ENCODE data around the gene GATAD2A. TPM values are rescaled to one million over a fixed set of nuclear protein-coding genes. Genes with fewer than 3 reads are reported as not detected.
A peak's percentile ranks its signal among the peaks of the same experiment; 100 is the strongest.

Gene GATAD2A
- total and polyA plus RNA-seq, 4 donors, result 7.1 to 23.7 (median 18.2) TPM

DNA sequence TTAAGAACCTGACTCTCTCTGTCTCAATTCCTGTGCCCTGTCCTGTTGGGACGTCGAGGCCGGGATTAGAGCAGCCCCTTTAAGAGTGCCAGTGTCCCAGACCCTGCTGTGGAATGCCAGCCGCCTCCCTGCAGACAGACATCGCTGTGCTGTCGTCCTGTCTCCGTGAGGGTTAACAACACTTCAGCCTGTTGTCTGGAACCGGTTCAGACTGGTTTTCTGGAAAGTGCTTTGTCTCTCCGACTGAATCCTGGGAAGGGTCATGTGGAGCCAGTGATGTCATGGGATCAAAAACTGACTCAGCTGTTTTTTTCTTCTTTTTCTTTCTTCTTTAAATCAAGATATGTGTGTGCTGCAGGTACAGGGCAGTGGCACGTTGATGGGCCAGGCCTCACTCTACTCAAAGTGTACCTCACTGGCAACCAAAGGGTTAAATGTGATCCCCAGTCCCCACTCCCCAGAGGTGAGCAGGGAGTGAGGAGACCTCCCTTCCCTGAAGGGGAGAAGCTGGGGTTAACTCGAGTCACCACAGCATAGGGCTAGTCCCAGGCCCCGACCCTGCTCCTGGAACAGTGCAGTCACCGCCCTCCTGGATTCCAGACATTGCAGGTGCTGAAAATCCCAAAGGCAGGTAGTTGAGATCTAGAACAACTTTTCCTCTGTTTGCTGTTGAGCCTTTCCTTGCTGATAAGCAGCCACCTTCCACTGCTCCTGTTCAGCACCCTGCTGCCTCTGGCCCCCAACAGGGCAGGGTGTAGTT lies 59.0 kb downstream of the GATAD2A start:
- Histone ChIP-seq H3K36me3 (ENCODE audit: control insufficient read depth in 4 of 4, insufficient read depth in 3 of 4, low read depth in 1 of 4, low read length in 3 of 4) (peaks cover 1 to 33% (median 20%) of the 10 kb centered on the region in 4 donors), H3K27me3 (ENCODE audit: control insufficient read depth in 4 of 4, insufficient read depth in 4 of 4, low read length in 3 of 4) (no peaks in the 10 kb centered on the region), H3K9ac (ENCODE audit: low read depth in 1 of 2, low read length in 2 of 2) (no peak overlapping the region), H3K4me1 (ENCODE audit: control insufficient read depth in 4 of 4, insufficient read depth in 4 of 4, low read length in 3 of 4) (peaks cover 9 to 33% (median 19%) of the 10 kb centered on the region in 4 donors), H3K9me3 (ENCODE audit: control insufficient read depth in 4 of 4, low read length in 3 of 4) (peaks cover 5 to 14% (median 8%) of the 10 kb centered on the region in 4 donors), H3K27ac (ENCODE audit: low read depth in 1 of 2, low read length in 2 of 2) (peak overlapping the region; percentile 16 to 42), H3K4me3 (ENCODE audit: low read depth in 1 of 3, low read length in 3 of 3) (no peak overlapping the region)
- no peak for DNase-seq (ENCODE audit: low spot score)
- 71% methylated on average over 13 of the region's 13 CpGs for WGBS
- TF ChIP-seq, protein P1, sequence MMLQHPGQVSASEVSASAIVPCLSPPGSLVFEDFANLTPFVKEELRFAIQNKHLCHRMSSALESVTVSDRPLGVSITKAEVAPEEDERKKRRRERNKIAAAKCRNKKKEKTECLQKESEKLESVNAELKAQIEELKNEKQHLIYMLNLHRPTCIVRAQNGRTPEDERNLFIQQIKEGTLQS (IDR thresholded peaks at IDR 0.05), result no peak
- no peak for TF ChIP-seq REST (IDR thresholded peaks at IDR 0.05)
- no peak for TF ChIP-seq RXRA (IDR thresholded peaks at IDR 0.05)

DNA sequence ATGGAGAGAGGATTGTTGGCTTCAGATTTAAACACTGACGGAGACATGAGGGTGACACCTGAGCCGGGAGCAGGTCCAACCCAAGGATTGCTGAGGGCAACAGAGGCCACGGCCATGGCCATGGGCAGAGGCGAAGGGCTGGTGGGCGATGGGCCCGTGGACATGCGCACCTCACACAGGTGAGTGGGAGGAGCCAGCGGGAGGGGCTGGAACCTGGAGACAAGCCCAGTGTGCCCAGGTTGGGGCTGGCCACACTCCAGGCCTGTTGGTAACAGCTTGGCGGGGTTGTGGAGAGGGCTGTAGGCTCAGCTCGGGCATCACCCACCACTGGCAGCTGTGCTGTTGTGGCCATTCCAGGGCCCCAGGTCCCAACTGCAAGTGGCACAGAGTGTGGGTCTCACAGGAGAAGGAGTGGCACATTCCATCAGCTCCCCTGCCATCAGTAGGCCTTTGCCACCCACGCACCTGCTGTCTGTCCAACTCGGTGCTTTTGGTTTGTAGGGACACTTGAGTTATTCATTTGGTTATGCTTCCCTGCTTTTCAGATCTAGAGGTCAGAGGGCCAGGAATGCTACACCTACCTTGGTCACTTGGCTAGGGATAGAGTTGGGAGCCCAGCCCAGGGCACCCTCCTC lies 60.1 kb downstream of the GATAD2A start:
- TF ChIP-seq HNF4A (conservative IDR thresholded peaks at IDR 0.05) (no peak), NR2F2 (IDR thresholded peaks at IDR 0.05) (no peak), YY1 (IDR thresholded peaks at IDR 0.05) (no peak), JUND (IDR thresholded peaks at IDR 0.05) (no peak)
- Histone ChIP-seq H3K9ac (ENCODE audit: low read depth in 1 of 2, low read length in 2 of 2) (no peak overlapping the region), H3K27me3 (ENCODE audit: control insufficient read depth in 4 of 4, insufficient read depth in 4 of 4, low read length in 3 of 4) (no peaks in the 10 kb centered on the region), H3K9me3 (ENCODE audit: control insufficient read depth in 4 of 4, low read length in 3 of 4) (peaks cover 5 to 14% (median 8%) of the 10 kb centered on the region in 4 donors), H3K4me3 (ENCODE audit: low read depth in 1 of 3, low read length in 3 of 3) (no peak overlapping the region), H3K4me1 (ENCODE audit: control insufficient read depth in 4 of 4, insufficient read depth in 4 of 4, low read length in 3 of 4) (peaks cover 8 to 23% (median 17%) of the 10 kb centered on the region in 4 donors), H3K27ac (ENCODE audit: low read depth in 1 of 2, low read length in 2 of 2) (no peak overlapping the region), H3K36me3 (ENCODE audit: control insufficient read depth in 4 of 4, insufficient read depth in 3 of 4, low read depth in 1 of 4, low read length in 3 of 4) (peaks cover 1 to 33% (median 20%) of the 10 kb centered on the region in 4 donors)
- no peak for DNase-seq (ENCODE audit: low spot score)
- 97% methylated on average over 12 of the region's 12 CpGs for WGBS

DNA sequence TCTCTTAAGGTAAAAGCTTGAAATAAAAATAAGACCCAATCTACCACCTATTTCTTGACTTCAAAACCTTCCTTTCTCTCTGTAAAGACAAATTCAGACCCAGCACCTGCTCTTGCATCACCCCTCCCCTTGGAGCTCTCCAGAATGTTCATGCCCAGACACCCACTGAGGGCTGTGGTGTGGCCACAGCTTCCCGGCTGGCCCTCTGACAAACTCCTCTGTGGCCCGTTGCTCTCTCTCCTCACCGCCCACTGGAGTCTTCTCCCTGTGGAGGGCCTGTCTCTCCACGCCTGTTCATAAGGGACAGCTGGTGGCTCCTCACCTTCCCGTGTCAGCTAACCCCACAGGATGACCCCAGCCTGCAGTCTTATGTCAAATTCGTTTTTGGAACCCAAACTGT lies 60.7 kb downstream of the GATAD2A start:
- Histone ChIP-seq H3K27me3 (ENCODE audit: control insufficient read depth in 4 of 4, insufficient read depth in 4 of 4, low read length in 3 of 4) (no peaks in the 10 kb centered on the region), H3K9me3 (ENCODE audit: control insufficient read depth in 4 of 4, low read length in 3 of 4) (peaks cover 5 to 14% (median 8%) of the 10 kb centered on the region in 4 donors), H3K27ac (ENCODE audit: low read depth in 1 of 2, low read length in 2 of 2) (no peak overlapping the region), H3K36me3 (ENCODE audit: control insufficient read depth in 4 of 4, insufficient read depth in 3 of 4, low read depth in 1 of 4, low read length in 3 of 4) (peaks cover 1 to 33% (median 20%) of the 10 kb centered on the region in 4 donors), H3K4me1 (ENCODE audit: control insufficient read depth in 4 of 4, insufficient read depth in 4 of 4, low read length in 3 of 4) (peaks cover 8 to 22% (median 14%) of the 10 kb centered on the region in 4 donors), H3K4me3 (ENCODE audit: low read depth in 1 of 3, low read length in 3 of 3) (no peak overlapping the region), H3K9ac (ENCODE audit: low read depth in 1 of 2, low read length in 2 of 2) (no peak overlapping the region)
- no peak for DNase-seq (ENCODE audit: low spot score)
- 92% methylated on average over 6 of the region's 6 CpGs for WGBS
- TF ChIP-seq YY1 (IDR thresholded peaks at IDR 0.05) (no peak), SP1 (IDR thresholded peaks at IDR 0.05) (no peak), TAF1 (conservative IDR thresholded peaks at IDR 0.05) (no peak), NR2F2 (IDR thresholded peaks at IDR 0.05) (no peak), HNF4G (IDR thresholded peaks at IDR 0.05) (no peak), GABPA (IDR thresholded peaks at IDR 0.05 in 1 of 2, conservative IDR thresholded peaks at IDR 0.05 in 1 of 2) (no peak), MAX (IDR thresholded peaks at IDR 0.05) (no peak), FOXA1 (IDR thresholded peaks at IDR 0.05) (no peak), EGR1 (IDR thresholded peaks at IDR 0.05; ENCODE audit: low read depth in 2 of 2) (no peak), RXRA (IDR thresholded peaks at IDR 0.05) (no peak), HNF4A (conservative IDR thresholded peaks at IDR 0.05) (no peak), RAD21 (IDR thresholded peaks at IDR 0.05) (no peak), JUND (IDR thresholded peaks at IDR 0.05) (no peak)
- TF ChIP-seq, protein P2, sequence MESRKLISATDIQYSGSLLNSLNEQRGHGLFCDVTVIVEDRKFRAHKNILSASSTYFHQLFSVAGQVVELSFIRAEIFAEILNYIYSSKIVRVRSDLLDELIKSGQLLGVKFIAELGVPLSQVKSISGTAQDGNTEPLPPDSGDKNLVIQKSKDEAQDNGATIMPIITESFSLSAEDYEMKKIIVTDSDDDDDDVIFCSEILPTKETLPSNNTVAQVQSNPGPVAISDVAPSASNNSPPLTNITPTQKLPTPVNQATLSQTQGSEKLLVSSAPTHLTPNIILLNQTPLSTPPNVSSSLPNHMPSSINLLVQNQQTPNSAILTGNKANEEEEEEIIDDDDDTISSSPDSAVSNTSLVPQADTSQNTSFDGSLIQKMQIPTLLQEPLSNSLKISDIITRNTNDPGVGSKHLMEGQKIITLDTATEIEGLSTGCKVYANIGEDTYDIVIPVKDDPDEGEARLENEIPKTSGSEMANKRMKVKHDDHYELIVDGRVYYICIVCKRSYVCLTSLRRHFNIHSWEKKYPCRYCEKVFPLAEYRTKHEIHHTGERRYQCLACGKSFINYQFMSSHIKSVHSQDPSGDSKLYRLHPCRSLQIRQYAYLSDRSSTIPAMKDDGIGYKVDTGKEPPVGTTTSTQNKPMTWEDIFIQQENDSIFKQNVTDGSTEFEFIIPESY (IDR thresholded peaks at IDR 0.05), result no peak
- TF ChIP-seq, protein P1 (IDR thresholded peaks at IDR 0.05), result no peak
